CD4-positive, alpha-beta T cell (primary cell): Measurements from ENCODE around the gene GPR27. TPM values are rescaled to one million over a fixed set of nuclear protein-coding genes. Genes with fewer than 3 reads are reported as not detected.
A peak's percentile ranks its signal among the peaks of the same experiment; 100 is the strongest.

Experiments used
- ATAC-seq: fragments of 200-7000 bp; cut with Tn5 transposase; one replicate; pipeline ENCODE4 v1.10.0; 2022; ENCODE audit warnings: mild to moderate bottlenecking; ENCODE audit not compliant: poor library complexity
- CTCF ChIA-PET: fragments of 350-600 bp; sonication (Branson Sonifier 250); formaldehyde crosslinking; loops from one replicate; lab custom pipeline; 2021; ENCODE audit warnings: antibody characterized with exemption, inconsistent platforms; lab: Charles Lee
- POLR2A ChIA-PET: fragments of 350-600 bp; sonication (Branson Sonifier 250); formaldehyde crosslinking; loops from one replicate; lab custom pipeline; 2021; ENCODE audit warnings: antibody characterized with exemption, inconsistent platforms; lab: Charles Lee
- DNase-seq, 14 experiments: peaks; one replicate each; pipeline ENCODE4 v3.0.0-alpha.2; 2013 to 2020; ENCODE audit warnings: mixed read lengths in 2 of 14
- H3K27ac ChIP-seq, 2 donors: one replicate each; pipeline versions ENCODE4 v1.5.1 to v1.7.0; 2013; ENCODE audit warnings: low read length in 2 of 2, low read depth in 1 of 2, mild to moderate bottlenecking in 1 of 2
- H3K27me3 ChIP-seq, 2 experiments: 1 replicate in 1 of 2; 2 replicates in 1 of 2; pipeline versions ENCODE4 v1.6.1 to v1.7.0; 2013; ENCODE audit warnings: low read length in 2 of 2, control low read depth in 1 of 2, mild to moderate bottlenecking in 1 of 2, moderate library complexity in 1 of 2; ENCODE audit not compliant: insufficient read depth in 2 of 2, control insufficient read depth in 1 of 2
- H3K36me3 ChIP-seq: one replicate; pipeline ENCODE4 v1.6.1; 2013; ENCODE audit warnings: low read length, control low read depth; ENCODE audit not compliant: insufficient read depth
- H3K4me1 ChIP-seq: one replicate; pipeline ENCODE4 v1.6.1; 2013; ENCODE audit warnings: low read length, control low read depth; ENCODE audit not compliant: insufficient read depth
- H3K4me3 ChIP-seq: one replicate; pipeline ENCODE4 v1.5.1; 2013; ENCODE audit warnings: mild to moderate bottlenecking, low read length, moderate library complexity
- H3K9me3 ChIP-seq, 2 experiments: 1 replicate in 1 of 2; 2 replicates in 1 of 2; pipeline versions ENCODE4 v1.6.1 to v1.7.0; 2013; ENCODE audit warnings: low read length in 2 of 2, mild to moderate bottlenecking in 2 of 2, control low read depth in 1 of 2, moderate library complexity in 1 of 2; ENCODE audit not compliant: control insufficient read depth in 1 of 2, insufficient read depth in 1 of 2
- H3K27ac Mint-ChIP-seq: one replicate; pipeline ENCODE4 v1.8.0; 2020; ENCODE audit warnings: mixed read lengths
- H3K27me3 Mint-ChIP-seq: one replicate; pipeline ENCODE4 v1.8.0; 2021; ENCODE audit warnings: mixed read lengths
- H3K36me3 Mint-ChIP-seq: one replicate; pipeline ENCODE4 v1.8.0; 2021; ENCODE audit warnings: low read depth, mixed read lengths
- H3K4me1 Mint-ChIP-seq: one replicate; pipeline ENCODE4 v1.8.0; 2021; ENCODE audit warnings: low read depth, mixed read lengths
- H3K4me3 Mint-ChIP-seq: one replicate; pipeline ENCODE4 v1.8.0; 2020; ENCODE audit warnings: mild to moderate bottlenecking, mixed read lengths
- H3K9me3 Mint-ChIP-seq: one replicate; pipeline ENCODE4 v1.8.0; 2020; ENCODE audit warnings: mixed read lengths
- CTCF ChIP-seq: fragments of 200-600 bp; IDR thresholded peaks from one replicate; pipeline ENCODE4 v1.8.0; 2022; ENCODE audit warnings: antibody characterized with exemption, mild to moderate bottlenecking
- intact Hi-C, 2 experiments: fragments of 100-400 bp; cut with DNase I in 1 of 2; cut with micrococcal nuclease in 1 of 2; formaldehyde crosslinking; loops; one replicate each; pipeline versions ENCODE4 v1.15.1 to v1.9.0; 2023 to 2025; cut with DNase I, micrococcal nuclease
- total RNA-seq, 174 experiments: library from RNA in 2 of 174; stranded (reverse) in 2 of 174; gene quantifications; one replicate each; pipeline ENCODE4 v1.2.3 and lab custom pipeline; 2021 to 2026

The GPR27 gene
- total RNA-seq, 2 experiments from 2014 or later = 0.84 to 1.1 TPM

GRCh38 chr3:71714595-71714994 is 39.1 kb upstream of the GPR27 start:
- H3K4me1 Mint-ChIP-seq = peaks cover 97% of the 10 kb centered on the region
- intact Hi-C loops = loop anchor here (5.0 to 10.0 kb wide), 7 partner anchors 38 to 1280 kb away; partner anchors contain the start of genes GPR27 (in 1 of the 2) and PPP4R2 (in 1 of the 2)
- no peak for TF ChIP-seq CTCF
- H3K9me3 ChIP-seq = no peaks in the 10 kb centered on the region
- no peak overlapping the region for H3K4me3 ChIP-seq
- no peak overlapping the region for H3K27ac ChIP-seq
- H3K4me1 ChIP-seq = peaks cover 69% of the 10 kb centered on the region
- ChIA-PET POLR2A (no interaction called here), CTCF (interaction anchor here (1.2 kb wide), 1 partner anchor 144 kb away, joined by 3 read pairs; no protein-coding TSS in a partner anchor)
- H3K27me3 Mint-ChIP-seq = no peaks in the 10 kb centered on the region
- no peak for ATAC-seq
- no peaks in the 10 kb centered on the region for H3K9me3 Mint-ChIP-seq
- H3K27ac Mint-ChIP-seq = peak overlapping the region; percentile 72
- H3K36me3 Mint-ChIP-seq = peaks cover 40% of the 10 kb centered on the region
- H3K27me3 ChIP-seq = no peaks in the 10 kb centered on the region
- DNase-seq = no peak
- H3K4me3 Mint-ChIP-seq = no peak overlapping the region
- peaks cover 13% of the 10 kb centered on the region for H3K36me3 ChIP-seq

GRCh38 chr3:71718072-71718471 is 35.6 kb upstream of the GPR27 start:
- no peak for TF ChIP-seq CTCF
- peaks cover 40% of the 10 kb centered on the region for H3K36me3 Mint-ChIP-seq
- H3K4me1 Mint-ChIP-seq = peaks cover 95% of the 10 kb centered on the region
- H3K4me1 ChIP-seq = peaks cover 80% of the 10 kb centered on the region
- no peak overlapping the region for H3K4me3 ChIP-seq
- CTCF ChIA-PET = interaction anchor here (1.0 to 2.6 kb wide), 2 partner anchors 12 to 141 kb away, joined by 4 to 8 read pairs; no protein-coding TSS in a partner anchor
- peak overlapping the region; percentile 42 for H3K4me3 Mint-ChIP-seq
- ATAC-seq (peak; percentile 48), DNase-seq (peak in 7 of 14 experiments; percentile 13 to 62 (median 44))
- no peaks in the 10 kb centered on the region for H3K9me3 Mint-ChIP-seq
- H3K9me3 ChIP-seq = no peaks in the 10 kb centered on the region
- POLR2A ChIA-PET = interaction anchor here (0.7 to 1.1 kb wide), 3 partner anchors 11 to 15 kb away, joined by 3 to 4 read pairs (median 3); no protein-coding TSS in a partner anchor
- peaks cover 5% of the 10 kb centered on the region for H3K36me3 ChIP-seq
- no peaks in the 10 kb centered on the region for H3K27me3 ChIP-seq
- peak overlapping the region; percentile 69 for H3K27ac Mint-ChIP-seq
- H3K27me3 Mint-ChIP-seq = no peaks in the 10 kb centered on the region
- peak overlapping the region in 1 of 2 donors; percentile 1 for H3K27ac ChIP-seq
- intact Hi-C loops = loop anchor here (10.0 kb wide), 3 partner anchors 387 to 1277 kb away; partner anchors contain the start of gene PPP4R2 (in 1 of the 2)

GRCh38 chr3:71721002-71721401 is 32.7 kb upstream of the GPR27 start:
- H3K36me3 Mint-ChIP-seq = peaks cover 45% of the 10 kb centered on the region
- H3K9me3 Mint-ChIP-seq = no peaks in the 10 kb centered on the region
- no peak for TF ChIP-seq CTCF
- CTCF ChIA-PET = no interaction called here
- peak overlapping the region in 1 of 2 donors; percentile 29 for H3K27ac ChIP-seq
- ATAC-seq (no peak), DNase-seq (no peak)
- POLR2A ChIA-PET = interaction anchor here (1.3 to 5.2 kb wide), 2 partner anchors 10 to 1018 kb away, joined by 3 to 24 read pairs; no protein-coding TSS in a partner anchor
- peak overlapping the region; percentile 91 for H3K27ac Mint-ChIP-seq
- H3K4me1 Mint-ChIP-seq = peaks cover 84% of the 10 kb centered on the region
- H3K36me3 ChIP-seq = peaks cover 5% of the 10 kb centered on the region
- H3K4me3 ChIP-seq = no peak overlapping the region
- peaks cover 66% of the 10 kb centered on the region for H3K4me1 ChIP-seq
- intact Hi-C loops = loop anchor here in 1 of 2 experiments (10.0 kb wide), 1 partner anchor 534 kb away; no protein-coding TSS in a partner anchor
- peak overlapping the region; percentile 89 for H3K4me3 Mint-ChIP-seq
- H3K27me3 ChIP-seq = no peaks in the 10 kb centered on the region
- H3K9me3 ChIP-seq = no peaks in the 10 kb centered on the region
- H3K27me3 Mint-ChIP-seq = no peaks in the 10 kb centered on the region
